Effector memory CD8-positive, alpha-beta T cell (primary cell): ENCODE results near the gene ZSWIM6.

Source experiments
- ATAC-seq: fragments of 150-1000 bp; cut with Tn5 transposase; replicated peaks from 2 replicates; pipeline ENCODE4 v1.10.0; 2021; ENCODE audit warnings: mild to moderate bottlenecking, moderate library complexity
- DNase-seq, 3 experiments: peaks; one replicate each; pipeline ENCODE4 v3.0.0; 2021
- H3K27ac Mint-ChIP-seq, 2 donors: one replicate each; pipeline ENCODE4 v1.8.0; 2022; ENCODE audit warnings: mild to moderate bottlenecking in 2 of 2, mixed read lengths in 2 of 2, moderate library complexity in 2 of 2
- H3K27me3 Mint-ChIP-seq, 2 donors: one replicate each; pipeline ENCODE4 v1.8.0; 2022; ENCODE audit warnings: mixed read lengths in 2 of 2
- H3K36me3 Mint-ChIP-seq: one replicate; pipeline ENCODE4 v1.8.0; 2022; ENCODE audit warnings: mild to moderate bottlenecking, moderate library complexity, mixed read lengths; ENCODE audit not compliant: insufficient read depth
- H3K4me1 Mint-ChIP-seq, 2 donors: one replicate each; pipeline ENCODE4 v1.8.0; 2022; ENCODE audit warnings: low read depth in 2 of 2, mixed read lengths in 2 of 2
- H3K4me3 Mint-ChIP-seq, 2 donors: one replicate each; pipeline ENCODE4 v1.8.0; 2022; ENCODE audit warnings: mild to moderate bottlenecking in 2 of 2, mixed read lengths in 2 of 2, moderate library complexity in 2 of 2
- H3K9me3 Mint-ChIP-seq, 2 donors: one replicate each; pipeline ENCODE4 v1.8.0; 2022; ENCODE audit warnings: mixed read lengths in 2 of 2

ZSWIM6 gene

GRCh38 chr5:61496446-61496845 lies 164.4 kb downstream of the ZSWIM6 start:
- Mint-ChIP-seq H3K4me1 (peaks cover 0 to 5% of the 10 kb centered on the region in 2 donors), H3K36me3 (peaks cover 7% of the 10 kb centered on the region), H3K9me3 (no peaks in the 10 kb centered on the region), H3K27me3 (no peaks in the 10 kb centered on the region), H3K27ac (no peak overlapping the region), H3K4me3 (no peak overlapping the region)
- ATAC-seq (no peak), DNase-seq (no peak)

- ATAC-seq (no peak), DNase-seq (no peak)
- peaks cover 0 to 9% of the 10 kb centered on the region in 2 donors for H3K4me1 Mint-ChIP-seq
- H3K4me3 Mint-ChIP-seq = no peak overlapping the region
- no peaks in the 10 kb centered on the region for H3K9me3 Mint-ChIP-seq
- H3K36me3 Mint-ChIP-seq = peaks cover 7% of the 10 kb centered on the region
- H3K27ac Mint-ChIP-seq = no peak overlapping the region
- no peaks in the 10 kb centered on the region for H3K27me3 Mint-ChIP-seq
Measured at GRCh38 chr5:61496860-61497259, 164.8 kb downstream of the ZSWIM6 start.

GRCh38 chr5:61498121-61498520 lies 166.1 kb downstream of the ZSWIM6 start:
- Mint-ChIP-seq H3K9me3 (no peaks in the 10 kb centered on the region), H3K36me3 (peaks cover 7% of the 10 kb centered on the region), H3K27me3 (no peaks in the 10 kb centered on the region), H3K4me3 (no peak overlapping the region), H3K27ac (no peak overlapping the region), H3K4me1 (peaks cover 2 to 11% of the 10 kb centered on the region in 2 donors)
- DNase-seq = no peak
- ATAC-seq = no peak

- H3K36me3 Mint-ChIP-seq = no peaks in the 10 kb centered on the region
- H3K9me3 Mint-ChIP-seq = no peaks in the 10 kb centered on the region
- H3K4me3 Mint-ChIP-seq = no peak overlapping the region
- peaks cover 2 to 11% of the 10 kb centered on the region in 2 donors for H3K4me1 Mint-ChIP-seq
- ATAC-seq = no peak
- no peak for DNase-seq
- no peaks in the 10 kb centered on the region for H3K27me3 Mint-ChIP-seq
- H3K27ac Mint-ChIP-seq = peak overlapping the region in 1 of 2 donors; percentile 4
Measured at GRCh38 chr5:61501971-61502370, 169.9 kb downstream of the ZSWIM6 start.

GRCh38 chr5:61504143-61504770 lies 172.2 kb downstream of the ZSWIM6 start:
- H3K36me3 Mint-ChIP-seq = no peaks in the 10 kb centered on the region
- no peak for ATAC-seq
- DNase-seq = no peak
- no peaks in the 10 kb centered on the region for H3K27me3 Mint-ChIP-seq
- no peak overlapping the region for H3K4me3 Mint-ChIP-seq
- H3K27ac Mint-ChIP-seq = no peak overlapping the region
- no peaks in the 10 kb centered on the region for H3K9me3 Mint-ChIP-seq
- H3K4me1 Mint-ChIP-seq = peaks cover 2 to 11% of the 10 kb centered on the region in 2 donors

GRCh38 chr5:61505281-61505680 lies 173.2 kb downstream of the ZSWIM6 start:
- DNase-seq (no peak), ATAC-seq (no peak)
- Mint-ChIP-seq H3K27ac (no peak overlapping the region), H3K4me1 (peaks cover 2 to 11% of the 10 kb centered on the region in 2 donors), H3K36me3 (no peaks in the 10 kb centered on the region), H3K27me3 (no peaks in the 10 kb centered on the region), H3K9me3 (no peaks in the 10 kb centered on the region), H3K4me3 (no peak overlapping the region)

GRCh38 chr5:61507232-61507631 lies 175.2 kb downstream of the ZSWIM6 start:
- Mint-ChIP-seq H3K4me3 (no peak overlapping the region), H3K36me3 (no peaks in the 10 kb centered on the region)

GRCh38 chr5:61516946-61517345 lies 184.9 kb downstream of the ZSWIM6 start:
- Mint-ChIP-seq H3K4me3 (no peak overlapping the region), H3K27ac (no peak overlapping the region), H3K36me3 (peaks cover 3% of the 10 kb centered on the region), H3K9me3 (no peaks in the 10 kb centered on the region), H3K4me1 (peaks cover 4 to 5% of the 10 kb centered on the region in 2 donors), H3K27me3 (no peaks in the 10 kb centered on the region)
- DNase-seq (no peak), ATAC-seq (no peak)

More at GRCh38 chr5:61507232-61507631, 175.2 kb downstream of the ZSWIM6 start:
- no peak for ATAC-seq
- no peak overlapping the region for H3K27ac Mint-ChIP-seq
- DNase-seq = no peak
- H3K4me1 Mint-ChIP-seq = peaks cover 0 to 2% of the 10 kb centered on the region in 2 donors
- no peaks in the 10 kb centered on the region for H3K27me3 Mint-ChIP-seq
- no peaks in the 10 kb centered on the region for H3K9me3 Mint-ChIP-seq

GRCh38 chr5:61519728-61520277 lies 187.7 kb downstream of the ZSWIM6 start:
- Mint-ChIP-seq H3K4me3 (no peak overlapping the region), H3K9me3 (no peaks in the 10 kb centered on the region), H3K27me3 (no peaks in the 10 kb centered on the region), H3K4me1 (no peaks in the 10 kb centered on the region), H3K36me3 (peaks cover 10% of the 10 kb centered on the region), H3K27ac (no peak overlapping the region)
- ATAC-seq (no peak), DNase-seq (no peak)

- Mint-ChIP-seq H3K27me3 (no peaks in the 10 kb centered on the region), H3K36me3 (peaks cover 12% of the 10 kb centered on the region), H3K9me3 (no peaks in the 10 kb centered on the region), H3K4me3 (no peak overlapping the region), H3K27ac (no peak overlapping the region), H3K4me1 (no peaks in the 10 kb centered on the region)
- DNase-seq (no peak), ATAC-seq (no peak)
Measured at GRCh38 chr5:61523073-61523472, 191.0 kb downstream of the ZSWIM6 start.

- Mint-ChIP-seq H3K36me3 (peaks cover 12% of the 10 kb centered on the region), H3K4me3 (no peak overlapping the region), H3K27ac (no peak overlapping the region), H3K4me1 (no peaks in the 10 kb centered on the region), H3K9me3 (no peaks in the 10 kb centered on the region), H3K27me3 (no peaks in the 10 kb centered on the region)
- ATAC-seq = no peak
- DNase-seq = no peak
Measured at GRCh38 chr5:61523997-61524396, 191.9 kb downstream of the ZSWIM6 start.

GRCh38 chr5:61525512-61526206 lies 193.6 kb downstream of the ZSWIM6 start:
- Mint-ChIP-seq H3K36me3 (peaks cover 21% of the 10 kb centered on the region), H3K9me3 (no peaks in the 10 kb centered on the region), H3K4me3 (no peak overlapping the region), H3K27ac (no peak overlapping the region), H3K27me3 (no peaks in the 10 kb centered on the region), H3K4me1 (no peaks in the 10 kb centered on the region)
- DNase-seq (no peak), ATAC-seq (no peak)

- H3K27me3 Mint-ChIP-seq = no peaks in the 10 kb centered on the region
- DNase-seq (no peak), ATAC-seq (no peak)
- H3K36me3 Mint-ChIP-seq = peaks cover 21% of the 10 kb centered on the region
- no peaks in the 10 kb centered on the region for H3K4me1 Mint-ChIP-seq
- H3K9me3 Mint-ChIP-seq = no peaks in the 10 kb centered on the region
- H3K27ac Mint-ChIP-seq = no peak overlapping the region
- H3K4me3 Mint-ChIP-seq = no peak overlapping the region
Measured at GRCh38 chr5:61526207-61526519, 194.1 kb downstream of the ZSWIM6 start.

GRCh38 chr5:61532983-61533382 lies 200.9 kb downstream of the ZSWIM6 start:
- Mint-ChIP-seq H3K27ac (no peak overlapping the region), H3K36me3 (peaks cover 11% of the 10 kb centered on the region), H3K9me3 (no peaks in the 10 kb centered on the region), H3K27me3 (no peaks in the 10 kb centered on the region), H3K4me3 (no peak overlapping the region), H3K4me1 (peaks cover 2 to 3% of the 10 kb centered on the region in 2 donors)
- ATAC-seq (no peak), DNase-seq (no peak)
